ENCODE results near the gene HDHD3. TPM values are rescaled to one million over a fixed set of nuclear protein-coding genes. Genes with fewer than 3 reads are reported as not detected.

Gene HDHD3
- polyA plus RNA-seq, 1 of the 3 experiments (the other 2 are of a cell fraction) = 17.1 TPM

DNA sequence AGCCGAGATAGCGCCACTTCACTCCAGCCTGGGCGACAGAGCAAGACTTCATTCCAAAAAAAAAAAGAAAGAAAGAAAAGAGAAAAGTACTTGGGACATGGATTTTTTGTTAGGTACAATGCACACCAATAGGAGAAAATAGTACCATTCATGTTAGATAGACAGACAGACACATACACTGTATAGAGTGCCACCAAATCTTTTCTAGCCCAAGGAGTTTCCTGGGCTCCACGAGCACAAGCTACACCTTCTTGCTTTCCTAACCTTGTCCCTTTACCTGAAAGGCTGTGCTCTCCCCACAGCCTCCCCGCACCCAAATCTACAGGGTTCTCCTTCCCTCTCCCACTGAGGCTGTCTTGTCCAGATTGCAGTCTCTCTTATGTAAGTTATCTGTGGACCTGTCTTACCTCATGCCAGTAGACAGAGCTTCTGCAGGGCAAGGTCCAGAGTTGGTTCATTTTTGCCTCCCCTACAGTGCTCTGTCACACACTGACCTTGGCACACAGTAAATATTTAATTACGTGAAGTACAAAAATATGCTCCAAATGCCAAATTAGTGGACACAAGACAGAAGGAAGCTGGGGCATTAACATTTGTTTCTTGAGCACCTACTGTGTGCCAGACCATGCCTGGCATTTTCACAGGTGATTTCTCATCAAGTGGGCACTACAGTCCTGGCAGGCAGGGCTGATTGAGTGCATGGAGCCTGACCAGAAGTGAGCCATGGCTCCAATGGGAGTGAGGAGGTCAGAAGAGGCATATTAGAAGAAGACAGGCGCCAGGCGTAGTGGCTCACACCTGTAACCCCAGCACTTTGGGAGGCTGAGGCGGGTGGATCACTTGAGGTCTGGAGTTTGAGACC is 18.4 kb upstream of the HDHD3 start:
- H4K20me1 ChIP-seq (ENCODE audit: insufficient read depth) = no peaks in the 10 kb centered on the region
- no peaks in the 10 kb centered on the region for H3K9me3 ChIP-seq
- H3K36me3 ChIP-seq (replicated peaks in 1 of 2; ENCODE audit: control insufficient read depth in 1 of 2, insufficient read depth in 2 of 2, low read length in 1 of 2) = peaks cover 4 to 9% of the 10 kb centered on the region in 2 experiments
- CTCF ChIA-PET = interaction anchor here (1.2 to 1.3 kb wide), 2 partner anchors 11 to 45 kb away, joined by 3 read pairs; no protein-coding TSS in a partner anchor
- peaks cover 2% of the 10 kb centered on the region; the same call in 1 of the 2 replicates for H3K79me2 ChIP-seq (ENCODE audit: insufficient read depth)
- H3K9me2 ChIP-seq = no peaks in the 10 kb centered on the region
- 96% methylated on average over 8 of the region's 9 CpGs for WGBS (ENCODE audit: low lambda C conversion rate)
- no peak overlapping the region for H3K27ac ChIP-seq (ENCODE audit: low read depth in 2 of 2, low read length in 1 of 2)
- TF ChIP-seq TCF12 (IDR thresholded peaks at IDR 0.05) (no peak), NRF1 (IDR thresholded peaks at IDR 0.05; ENCODE audit: low read depth, low read length) (no peak)
- TF ChIP-seq, protein P1, sequence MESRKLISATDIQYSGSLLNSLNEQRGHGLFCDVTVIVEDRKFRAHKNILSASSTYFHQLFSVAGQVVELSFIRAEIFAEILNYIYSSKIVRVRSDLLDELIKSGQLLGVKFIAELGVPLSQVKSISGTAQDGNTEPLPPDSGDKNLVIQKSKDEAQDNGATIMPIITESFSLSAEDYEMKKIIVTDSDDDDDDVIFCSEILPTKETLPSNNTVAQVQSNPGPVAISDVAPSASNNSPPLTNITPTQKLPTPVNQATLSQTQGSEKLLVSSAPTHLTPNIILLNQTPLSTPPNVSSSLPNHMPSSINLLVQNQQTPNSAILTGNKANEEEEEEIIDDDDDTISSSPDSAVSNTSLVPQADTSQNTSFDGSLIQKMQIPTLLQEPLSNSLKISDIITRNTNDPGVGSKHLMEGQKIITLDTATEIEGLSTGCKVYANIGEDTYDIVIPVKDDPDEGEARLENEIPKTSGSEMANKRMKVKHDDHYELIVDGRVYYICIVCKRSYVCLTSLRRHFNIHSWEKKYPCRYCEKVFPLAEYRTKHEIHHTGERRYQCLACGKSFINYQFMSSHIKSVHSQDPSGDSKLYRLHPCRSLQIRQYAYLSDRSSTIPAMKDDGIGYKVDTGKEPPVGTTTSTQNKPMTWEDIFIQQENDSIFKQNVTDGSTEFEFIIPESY (IDR thresholded peaks at IDR 0.05; ENCODE audit: borderline replicate concordance, low read depth) = no peak
- TF ChIP-seq, protein P2, sequence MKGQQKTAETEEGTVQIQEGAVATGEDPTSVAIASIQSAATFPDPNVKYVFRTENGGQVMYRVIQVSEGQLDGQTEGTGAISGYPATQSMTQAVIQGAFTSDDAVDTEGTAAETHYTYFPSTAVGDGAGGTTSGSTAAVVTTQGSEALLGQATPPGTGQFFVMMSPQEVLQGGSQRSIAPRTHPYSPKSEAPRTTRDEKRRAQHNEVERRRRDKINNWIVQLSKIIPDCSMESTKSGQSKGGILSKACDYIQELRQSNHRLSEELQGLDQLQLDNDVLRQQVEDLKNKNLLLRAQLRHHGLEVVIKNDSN (IDR thresholded peaks at IDR 0.05; ENCODE audit: borderline replicate concordance, low read depth) = no peak
- POLR2A ChIA-PET = no interaction called here
- H3K9ac ChIP-seq = no peak overlapping the region
- no peak overlapping the region for H3K4me3 ChIP-seq (ENCODE audit: low read depth in 2 of 2, low read length in 1 of 2)
- H3F3A ChIP-seq (replicated peaks; ENCODE audit: insufficient read depth) = peaks cover 6% of the 10 kb centered on the region
- no peak overlapping the region for H2AFZ ChIP-seq (ENCODE audit: low read depth)
- peaks cover 7 to 8% of the 10 kb centered on the region in 2 experiments; a peak in 1 of 4 replicates for H3K4me1 ChIP-seq (ENCODE audit: control insufficient read depth in 1 of 2, insufficient read depth in 2 of 2, low read depth in 1 of 2, low read length in 1 of 2)
- H3K4me2 ChIP-seq = no peak overlapping the region
- H3K27me3 ChIP-seq (ENCODE audit: insufficient read depth) = no peaks in the 10 kb centered on the region
- DNase-seq = no peak

DNA sequence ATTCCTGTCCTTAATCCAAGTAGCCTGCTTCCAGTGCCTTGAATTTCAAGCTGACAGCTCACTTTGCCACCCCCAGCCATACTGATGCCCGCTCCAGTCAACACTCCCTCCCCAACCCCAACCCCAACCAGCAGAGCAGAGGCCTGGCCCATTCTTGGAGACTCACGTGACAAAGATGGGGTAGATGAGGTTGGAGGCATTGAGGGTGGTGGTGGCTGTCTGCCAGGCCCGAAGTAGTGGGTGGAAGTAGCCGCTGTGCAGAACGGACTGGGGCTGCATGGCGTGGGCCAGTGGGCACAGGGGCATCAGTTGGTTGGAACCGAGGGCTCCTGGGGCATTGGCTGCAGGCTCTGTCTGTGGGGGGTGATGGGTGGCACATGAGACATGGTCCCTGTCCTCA is 16.5 kb upstream of the HDHD3 start:
- WGBS (ENCODE audit: low lambda C conversion rate) = 96% methylated on average over 7 of the region's 7 CpGs
- H3K36me3 ChIP-seq (replicated peaks in 1 of 2; ENCODE audit: control insufficient read depth in 1 of 2, insufficient read depth in 2 of 2, low read length in 1 of 2) = peaks cover 4 to 17% of the 10 kb centered on the region in 2 experiments
- H3K4me1 ChIP-seq (ENCODE audit: control insufficient read depth in 1 of 2, insufficient read depth in 2 of 2, low read depth in 1 of 2, low read length in 1 of 2) = 0 out of 4 replicates have a peak, but pooled peaks cover 0 to 3% of the 10 kb centered on the region in 2 experiments
- ChIA-PET CTCF (no interaction called here), POLR2A (no interaction called here)
- H3K4me2 ChIP-seq = no peak overlapping the region
- H3K27ac ChIP-seq (ENCODE audit: low read depth in 2 of 2, low read length in 1 of 2) = no peak overlapping the region
- H4K20me1 ChIP-seq (ENCODE audit: insufficient read depth) = no peaks in the 10 kb centered on the region
- no peak overlapping the region for H3K4me3 ChIP-seq (ENCODE audit: low read depth in 2 of 2, low read length in 1 of 2)
- H3K9me3 ChIP-seq = no peaks in the 10 kb centered on the region
- H2AFZ ChIP-seq (ENCODE audit: low read depth) = no peak overlapping the region
- no peak overlapping the region for H3K9ac ChIP-seq
- no peaks in the 10 kb centered on the region for H3K9me2 ChIP-seq
- H3K27me3 ChIP-seq (ENCODE audit: insufficient read depth) = no peaks in the 10 kb centered on the region
- no peaks in the 10 kb centered on the region for H3K79me2 ChIP-seq (ENCODE audit: insufficient read depth)
- DNase-seq = peak; percentile 1
- peaks cover 2% of the 10 kb centered on the region for H3F3A ChIP-seq (replicated peaks; ENCODE audit: insufficient read depth)
- TF ChIP-seq TAF1 (IDR thresholded peaks at IDR 0.05; ENCODE audit: borderline replicate concordance, low read depth, low read length) (no peak), FOSL2 (IDR thresholded peaks at IDR 0.05; ENCODE audit: borderline replicate concordance, low read depth) (no peak), SMC3 (IDR thresholded peaks at IDR 0.05; ENCODE audit: low read depth, low read length) (no peak), MXI1 (IDR thresholded peaks at IDR 0.05; ENCODE audit: low read depth, low read length) (no peak), YY1 (IDR thresholded peaks at IDR 0.05; ENCODE audit: low read depth) (no peak), SIN3A (IDR thresholded peaks at IDR 0.05; ENCODE audit: borderline replicate concordance, low read depth, low read length) (no peak)
- TF ChIP-seq, protein P3, sequence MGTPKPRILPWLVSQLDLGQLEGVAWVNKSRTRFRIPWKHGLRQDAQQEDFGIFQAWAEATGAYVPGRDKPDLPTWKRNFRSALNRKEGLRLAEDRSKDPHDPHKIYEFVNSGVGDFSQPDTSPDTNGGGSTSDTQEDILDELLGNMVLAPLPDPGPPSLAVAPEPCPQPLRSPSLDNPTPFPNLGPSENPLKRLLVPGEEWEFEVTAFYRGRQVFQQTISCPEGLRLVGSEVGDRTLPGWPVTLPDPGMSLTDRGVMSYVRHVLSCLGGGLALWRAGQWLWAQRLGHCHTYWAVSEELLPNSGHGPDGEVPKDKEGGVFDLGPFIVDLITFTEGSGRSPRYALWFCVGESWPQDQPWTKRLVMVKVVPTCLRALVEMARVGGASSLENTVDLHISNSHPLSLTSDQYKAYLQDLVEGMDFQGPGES (IDR thresholded peaks at IDR 0.05; ENCODE audit: low read depth, low read length) = no peak
- TF ChIP-seq, protein P4, sequence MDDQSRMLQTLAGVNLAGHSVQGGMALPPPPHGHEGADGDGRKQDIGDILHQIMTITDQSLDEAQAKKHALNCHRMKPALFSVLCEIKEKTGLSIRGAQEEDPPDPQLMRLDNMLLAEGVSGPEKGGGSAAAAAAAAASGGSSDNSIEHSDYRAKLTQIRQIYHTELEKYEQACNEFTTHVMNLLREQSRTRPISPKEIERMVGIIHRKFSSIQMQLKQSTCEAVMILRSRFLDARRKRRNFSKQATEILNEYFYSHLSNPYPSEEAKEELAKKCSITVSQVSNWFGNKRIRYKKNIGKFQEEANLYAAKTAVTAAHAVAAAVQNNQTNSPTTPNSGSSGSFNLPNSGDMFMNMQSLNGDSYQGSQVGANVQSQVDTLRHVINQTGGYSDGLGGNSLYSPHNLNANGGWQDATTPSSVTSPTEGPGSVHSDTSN (IDR thresholded peaks at IDR 0.05) = no peak

Measured in SK-N-SH (cell line).